Measurements from ENCODE around the gene GSTP1. TPM values are rescaled to one million over a fixed set of nuclear protein-coding genes. Genes with fewer than 3 reads are reported as not detected.
"Not testable (repeated sequence)": the region's sequence is repeated elsewhere in the genome, so short reads cannot be mapped to it uniquely, and the experiment has no call there.

Gene GSTP1
- total and polyA plus RNA-seq, 9 of the 15 experiments (the other 6 are each of a cell fraction or from before 2014, with no cell fraction given), result 592 to 2,150 (median 1,204) TPM

DNA sequence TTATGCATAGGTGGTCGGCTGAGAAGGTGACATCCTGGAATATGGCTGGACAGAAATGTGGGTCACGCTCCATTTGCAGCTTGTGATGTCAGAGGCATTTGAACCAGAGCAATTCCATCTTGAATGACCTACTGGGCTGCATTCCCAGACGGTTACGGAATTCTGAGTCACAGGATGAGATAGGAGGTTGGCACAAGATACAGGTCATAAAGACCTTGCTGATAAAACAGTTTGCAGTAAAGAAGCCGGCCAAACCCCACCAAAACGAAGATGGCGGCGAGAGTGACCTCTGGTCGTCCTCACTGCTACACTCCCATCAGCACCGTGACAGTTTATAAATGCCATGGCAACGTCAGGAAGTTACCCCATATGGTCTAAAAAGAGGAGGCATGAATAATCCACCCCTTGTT, 19.9 kb upstream of the GSTP1 start (continued):
- TF ChIP-seq, protein P1, sequence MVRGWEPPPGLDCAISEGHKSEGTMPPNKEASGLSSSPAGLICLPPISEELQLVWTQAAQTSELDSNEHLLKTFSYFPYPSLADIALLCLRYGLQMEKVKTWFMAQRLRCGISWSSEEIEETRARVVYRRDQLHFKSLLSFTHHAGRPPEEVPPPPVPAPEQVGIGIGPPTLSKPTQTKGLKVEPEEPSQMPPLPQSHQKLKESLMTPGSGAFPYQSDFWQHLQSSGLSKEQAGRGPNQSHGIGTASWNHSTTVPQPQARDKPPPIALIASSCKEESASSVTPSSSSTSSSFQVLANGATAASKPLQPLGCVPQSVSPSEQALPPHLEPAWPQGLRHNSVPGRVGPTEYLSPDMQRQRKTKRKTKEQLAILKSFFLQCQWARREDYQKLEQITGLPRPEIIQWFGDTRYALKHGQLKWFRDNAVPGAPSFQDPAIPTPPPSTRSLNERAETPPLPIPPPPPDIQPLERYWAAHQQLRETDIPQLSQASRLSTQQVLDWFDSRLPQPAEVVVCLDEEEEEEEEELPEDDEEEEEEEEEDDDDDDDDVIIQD (CRISPR knock-in tag; IDR thresholded peaks at IDR 0.05), result peak; percentile 90; the same call in 1 of the 2 replicates
- TF ChIP-seq, protein P2, sequence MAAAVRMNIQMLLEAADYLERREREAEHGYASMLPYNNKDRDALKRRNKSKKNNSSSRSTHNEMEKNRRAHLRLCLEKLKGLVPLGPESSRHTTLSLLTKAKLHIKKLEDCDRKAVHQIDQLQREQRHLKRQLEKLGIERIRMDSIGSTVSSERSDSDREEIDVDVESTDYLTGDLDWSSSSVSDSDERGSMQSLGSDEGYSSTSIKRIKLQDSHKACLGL (CRISPR knock-in tag; IDR thresholded peaks at IDR 0.05; ENCODE audit: borderline replicate concordance, poor library complexity, severe bottlenecking), result peak; percentile 50
- TF ChIP-seq ZNF140 (CRISPR knock-in tag; IDR thresholded peaks at IDR 0.05), result peak; percentile 73; the same call in 1 of the 2 replicates
- peak; percentile 70 for TF ChIP-seq TEAD4 (IDR thresholded peaks at IDR 0.05; ENCODE audit: low read length)
- TF ChIP-seq TEAD4 (CRISPR knock-in tag; IDR thresholded peaks at IDR 0.05; ENCODE audit: borderline replicate concordance), result not testable (repeated sequence)
- TF ChIP-seq ZNF830 (CRISPR knock-in tag; IDR thresholded peaks at IDR 0.05), result 0 out of 2 replicates have a peak, but pooled peaks have one; percentile 67
- TF ChIP-seq, protein P3, sequence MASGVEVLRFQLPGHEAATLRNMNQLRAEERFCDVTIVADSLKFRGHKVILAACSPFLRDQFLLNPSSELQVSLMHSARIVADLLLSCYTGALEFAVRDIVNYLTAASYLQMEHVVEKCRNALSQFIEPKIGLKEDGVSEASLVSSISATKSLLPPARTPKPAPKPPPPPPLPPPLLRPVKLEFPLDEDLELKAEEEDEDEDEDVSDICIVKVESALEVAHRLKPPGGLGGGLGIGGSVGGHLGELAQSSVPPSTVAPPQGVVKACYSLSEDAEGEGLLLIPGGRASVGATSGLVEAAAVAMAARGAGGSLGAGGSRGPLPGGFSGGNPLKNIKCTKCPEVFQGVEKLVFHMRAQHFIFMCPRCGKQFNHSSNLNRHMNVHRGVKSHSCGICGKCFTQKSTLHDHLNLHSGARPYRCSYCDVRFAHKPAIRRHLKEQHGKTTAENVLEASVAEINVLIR (CRISPR knock-in tag; IDR thresholded peaks at IDR 0.05), result peak; percentile 83
- peak; percentile 90 for TF ChIP-seq BCL6 (CRISPR knock-in tag; IDR thresholded peaks at IDR 0.05)
- TF ChIP-seq, protein P4, sequence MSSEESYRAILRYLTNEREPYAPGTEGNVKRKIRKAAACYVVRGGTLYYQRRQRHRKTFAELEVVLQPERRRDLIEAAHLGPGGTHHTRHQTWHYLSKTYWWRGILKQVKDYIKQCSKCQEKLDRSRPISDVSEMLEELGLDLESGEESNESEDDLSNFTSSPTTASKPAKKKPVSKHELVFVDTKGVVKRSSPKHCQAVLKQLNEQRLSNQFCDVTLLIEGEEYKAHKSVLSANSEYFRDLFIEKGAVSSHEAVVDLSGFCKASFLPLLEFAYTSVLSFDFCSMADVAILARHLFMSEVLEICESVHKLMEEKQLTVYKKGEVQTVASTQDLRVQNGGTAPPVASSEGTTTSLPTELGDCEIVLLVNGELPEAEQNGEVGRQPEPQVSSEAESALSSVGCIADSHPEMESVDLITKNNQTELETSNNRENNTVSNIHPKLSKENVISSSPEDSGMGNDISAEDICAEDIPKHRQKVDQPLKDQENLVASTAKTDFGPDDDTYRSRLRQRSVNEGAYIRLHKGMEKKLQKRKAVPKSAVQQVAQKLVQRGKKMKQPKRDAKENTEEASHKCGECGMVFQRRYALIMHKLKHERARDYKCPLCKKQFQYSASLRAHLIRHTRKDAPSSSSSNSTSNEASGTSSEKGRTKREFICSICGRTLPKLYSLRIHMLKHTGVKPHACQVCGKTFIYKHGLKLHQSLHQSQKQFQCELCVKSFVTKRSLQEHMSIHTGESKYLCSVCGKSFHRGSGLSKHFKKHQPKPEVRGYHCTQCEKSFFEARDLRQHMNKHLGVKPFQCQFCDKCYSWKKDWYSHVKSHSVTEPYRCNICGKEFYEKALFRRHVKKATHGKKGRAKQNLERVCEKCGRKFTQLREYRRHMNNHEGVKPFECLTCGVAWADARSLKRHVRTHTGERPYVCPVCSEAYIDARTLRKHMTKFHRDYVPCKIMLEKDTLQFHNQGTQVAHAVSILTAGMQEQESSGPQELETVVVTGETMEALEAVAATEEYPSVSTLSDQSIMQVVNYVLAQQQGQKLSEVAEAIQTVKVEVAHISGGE (CRISPR knock-in tag; IDR thresholded peaks at IDR 0.05), result peak in 1 of 3 experiments; percentile 49; a peak in 2 of 6 replicates
- TF ChIP-seq, protein P5, sequence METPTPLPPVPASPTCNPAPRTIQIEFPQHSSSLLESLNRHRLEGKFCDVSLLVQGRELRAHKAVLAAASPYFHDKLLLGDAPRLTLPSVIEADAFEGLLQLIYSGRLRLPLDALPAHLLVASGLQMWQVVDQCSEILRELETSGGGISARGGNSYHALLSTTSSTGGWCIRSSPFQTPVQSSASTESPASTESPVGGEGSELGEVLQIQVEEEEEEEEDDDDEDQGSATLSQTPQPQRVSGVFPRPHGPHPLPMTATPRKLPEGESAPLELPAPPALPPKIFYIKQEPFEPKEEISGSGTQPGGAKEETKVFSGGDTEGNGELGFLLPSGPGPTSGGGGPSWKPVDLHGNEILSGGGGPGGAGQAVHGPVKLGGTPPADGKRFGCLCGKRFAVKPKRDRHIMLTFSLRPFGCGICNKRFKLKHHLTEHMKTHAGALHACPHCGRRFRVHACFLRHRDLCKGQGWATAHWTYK (CRISPR knock-in tag; IDR thresholded peaks at IDR 0.05), result peak; percentile 96
- TF ChIP-seq MAZ (CRISPR knock-in tag; conservative IDR thresholded peaks at IDR 0.05 in 1 of 2, IDR thresholded peaks at IDR 0.05 in 1 of 2), result peak in 1 of 2 experiments; percentile 80; a peak in 2 of 4 replicates
- TF ChIP-seq SRF (CRISPR knock-in tag; IDR thresholded peaks at IDR 0.05), result peak; percentile 49 to 59; a peak in 1 of 4 replicates
- peak; percentile 91 for TF ChIP-seq JUND (IDR thresholded peaks at IDR 0.05; ENCODE audit: borderline replicate concordance, low read depth, low read length)
- TF ChIP-seq JUND (tag; IDR thresholded peaks at IDR 0.05; ENCODE audit: borderline replicate concordance, low read depth, low read length), result peak; percentile 91; the same call in 2 of the 3 replicates
- peak; percentile 93 for TF ChIP-seq ZNF644 (tag; IDR thresholded peaks at IDR 0.05; ENCODE audit: low read depth)
- TF ChIP-seq OTX1 (CRISPR knock-in tag; IDR thresholded peaks at IDR 0.05), result 0 out of 2 replicates have a peak, but pooled peaks have one; percentile 14
- TF ChIP-seq TAF9B (IDR thresholded peaks at IDR 0.05; ENCODE audit: partially characterized antibody), result peak; percentile 51
- peak; percentile 70 for TF ChIP-seq ETS2 (tag; IDR thresholded peaks at IDR 0.05; ENCODE audit: borderline replicate concordance, poor library complexity, severe bottlenecking)
- TF ChIP-seq NFE2L1 (tag; IDR thresholded peaks at IDR 0.05; ENCODE audit: borderline replicate concordance, low read depth), result peak; percentile 60
